BJ (cell line): ENCODE results near the gene HSPD1. TPM values are rescaled to one million over a fixed set of nuclear protein-coding genes. Genes with fewer than 3 reads are reported as not detected.

Experiments used
- CTCF ChIA-PET: fragments of 350-600 bp; formaldehyde crosslinking; extraction: SDS; loops from one replicate; lab custom pipeline; 2021; ENCODE audit warnings: antibody characterized with exemption, inconsistent platforms; lab: Yijun Ruan, JAX
- POLR2A ChIA-PET: fragments of 300-600 bp; sonication (Branson Sonifier 250); formaldehyde crosslinking; extraction: SDS; loops from one replicate; lab custom pipeline; 2021; ENCODE audit warnings: antibody characterized with exemption; lab: Charles Lee
- DNase-seq: peaks from one replicate; pipeline ENCODE4 v3.0.0-alpha.2; 2011; ENCODE audit warnings: low read depth
- H3K27me3 ChIP-seq: 2 replicates; pipeline ENCODE4 v1.6.0; 2011; ENCODE audit warnings: low read length; ENCODE audit not compliant: control insufficient read depth, insufficient read depth
- H3K36me3 ChIP-seq: 2 replicates; pipeline ENCODE4 v1.5.1; 2011; ENCODE audit warnings: low read length; ENCODE audit not compliant: control insufficient read depth, insufficient read depth
- H3K4me3 ChIP-seq: 2 replicates; pipeline ENCODE4 v1.5.1; 2011; ENCODE audit warnings: low read depth, mild to moderate bottlenecking, control low read depth, low read length
- CTCF ChIP-seq: IDR thresholded peaks from 2 replicates; pipeline ENCODE4 v1.5.1; 2011; ENCODE audit warnings: low read depth, mild to moderate bottlenecking, control low read depth, inconsistent platforms, low read length, moderate library complexity; ENCODE audit not compliant: insufficient read depth
- polyA plus RNA-seq: library from polyadenylated mRNA; depleted of rRNA; stranded (reverse); fragments of >200 nt; gene quantifications from 2 replicates; pipeline ENCODE4 v1.2.3, GENCODE V29; 2011

HSPD1 gene
- polyA plus RNA-seq, 1 experiment, result 85.5 TPM

- peak overlapping the region; percentile 98 for H3K4me3 ChIP-seq
Measured at GRCh38 chr2:197515315-197515738, 15.7 kb upstream of the HSPD1 start.

GRCh38 chr2:197514754-197515153 is 15.1 kb upstream of the HSPD1 start:
- no peaks in the 10 kb centered on the region for H3K36me3 ChIP-seq
- no peak overlapping the region for H3K4me3 ChIP-seq
- DNase-seq, result no peak
- no peak for TF ChIP-seq CTCF
- CTCF ChIA-PET, result no interaction called here
- POLR2A ChIA-PET, result no interaction called here
- H3K27me3 ChIP-seq, result no peaks in the 10 kb centered on the region

More at GRCh38 chr2:197515315-197515738, 15.7 kb upstream of the HSPD1 start:
- no peak for DNase-seq
- Histone ChIP-seq H3K27me3 (no peaks in the 10 kb centered on the region), H3K36me3 (no peaks in the 10 kb centered on the region)
- no peak for TF ChIP-seq CTCF
- POLR2A ChIA-PET, result no interaction called here
- CTCF ChIA-PET, result no interaction called here

- no peak for DNase-seq
- Histone ChIP-seq H3K27me3 (no peaks in the 10 kb centered on the region), H3K36me3 (no peaks in the 10 kb centered on the region), H3K4me3 (no peak overlapping the region)
- no peak for TF ChIP-seq CTCF
- ChIA-PET CTCF (no interaction called here), POLR2A (no interaction called here)
Measured at GRCh38 chr2:197513915-197514314, 14.3 kb upstream of the HSPD1 start.

- POLR2A ChIA-PET, result no interaction called here
- Histone ChIP-seq H3K27me3 (no peaks in the 10 kb centered on the region), H3K4me3 (no peak overlapping the region), H3K36me3 (no peaks in the 10 kb centered on the region)
- TF ChIP-seq CTCF, result no peak
- no peak for DNase-seq
- CTCF ChIA-PET, result no interaction called here
Measured at GRCh38 chr2:197506658-197507057, 7.0 kb upstream of the HSPD1 start.

- POLR2A ChIA-PET, result no interaction called here
Measured at GRCh38 chr2:197504512-197504911, 4.9 kb upstream of the HSPD1 start.

More at GRCh38 chr2:197504512-197504911, 4.9 kb upstream of the HSPD1 start:
- no peak overlapping the region for H3K4me3 ChIP-seq
- CTCF ChIA-PET, result interaction anchor here (0.6 to 0.7 kb wide), 3 partner anchors 31 to 1733 kb away, joined by 3 to 5 read pairs (median 3); no protein-coding TSS in a partner anchor
- no peaks in the 10 kb centered on the region for H3K36me3 ChIP-seq
- TF ChIP-seq CTCF, result no peak
- no peaks in the 10 kb centered on the region for H3K27me3 ChIP-seq
- no peak for DNase-seq
